GM12878 (cell line): ENCODE results near the gene CCDC136.

ENCODE experiments used
- ATF3 ChIP-seq: IDR thresholded peaks from 2 replicates; pipeline ENCODE4 v1.6.1; 2011; ENCODE audit warnings: low read depth, mild to moderate bottlenecking, low read length, moderate library complexity, borderline replicate concordance; ENCODE audit errors: extremely low read depth
- CTCF ChIP-seq, 3 experiments: IDR thresholded peaks in 2 of 3; conservative IDR thresholded peaks in 1 of 3; 2 replicates each; pipeline ENCODE4 v1.5.1; 2011; ENCODE audit warnings: low read depth in 3 of 3, low read length in 3 of 3, mild to moderate bottlenecking in 3 of 3, control low read depth in 2 of 3, moderate library complexity in 2 of 3, inconsistent platforms in 1 of 3, mixed read lengths in 1 of 3; ENCODE audit not compliant: control insufficient read depth in 2 of 3, insufficient read depth in 1 of 3; ENCODE audit errors: extremely low read depth in 1 of 3
- JUND ChIP-seq: IDR thresholded peaks from 2 replicates; pipeline ENCODE4 v1.6.1; 2012; ENCODE audit warnings: low read depth, mild to moderate bottlenecking, low read length, improper control_type of control experiment, moderate library complexity
- KLF5 ChIP-seq: fragments of 450-650 bp; IDR thresholded peaks from 2 replicates; pipeline ENCODE4 v1.6.1; 2014; ENCODE audit warnings: mild to moderate bottlenecking; ENCODE audit not compliant: partially characterized antibody
- RAD21 ChIP-seq: IDR thresholded peaks from 2 replicates; pipeline ENCODE4 v1.6.1; 2011; ENCODE audit warnings: mild to moderate bottlenecking, low read depth, low read length, moderate library complexity; ENCODE audit not compliant: insufficient read depth
- TAF1 ChIP-seq: IDR thresholded peaks from 2 replicates; pipeline ENCODE4 v1.6.1; 2011; ENCODE audit warnings: mild to moderate bottlenecking, low read depth, low read length, borderline replicate concordance
- TF ChIP-seq, protein P1 (sequence below): IDR thresholded peaks from 2 replicates; pipeline ENCODE4 v1.6.1; 2011; ENCODE audit warnings: borderline replicate concordance, low read depth, mild to moderate bottlenecking, moderate library complexity, low read length; ENCODE audit not compliant: insufficient read depth, poor library complexity, severe bottlenecking
- TF ChIP-seq, protein P2 (sequence below): fragments of 450-650 bp; IDR thresholded peaks from 2 replicates; pipeline ENCODE4 v1.6.1; 2016; ENCODE audit warnings: mild to moderate bottlenecking, moderate library complexity, borderline replicate concordance

GRCh38 chr7:128755819-128756476 lies 35.8 kb upstream of the CCDC136 start:
- no peak for TF ChIP-seq ATF3
- TF ChIP-seq JUND, result no peak
- TF ChIP-seq RAD21, result no peak
- TF ChIP-seq KLF5, result no peak
- TF ChIP-seq, protein P1, sequence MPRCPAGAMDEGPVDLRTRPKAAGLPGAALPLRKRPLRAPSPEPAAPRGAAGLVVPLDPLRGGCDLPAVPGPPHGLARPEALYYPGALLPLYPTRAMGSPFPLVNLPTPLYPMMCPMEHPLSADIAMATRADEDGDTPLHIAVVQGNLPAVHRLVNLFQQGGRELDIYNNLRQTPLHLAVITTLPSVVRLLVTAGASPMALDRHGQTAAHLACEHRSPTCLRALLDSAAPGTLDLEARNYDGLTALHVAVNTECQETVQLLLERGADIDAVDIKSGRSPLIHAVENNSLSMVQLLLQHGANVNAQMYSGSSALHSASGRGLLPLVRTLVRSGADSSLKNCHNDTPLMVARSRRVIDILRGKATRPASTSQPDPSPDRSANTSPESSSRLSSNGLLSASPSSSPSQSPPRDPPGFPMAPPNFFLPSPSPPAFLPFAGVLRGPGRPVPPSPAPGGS, result no peak
- TF ChIP-seq, protein P2, sequence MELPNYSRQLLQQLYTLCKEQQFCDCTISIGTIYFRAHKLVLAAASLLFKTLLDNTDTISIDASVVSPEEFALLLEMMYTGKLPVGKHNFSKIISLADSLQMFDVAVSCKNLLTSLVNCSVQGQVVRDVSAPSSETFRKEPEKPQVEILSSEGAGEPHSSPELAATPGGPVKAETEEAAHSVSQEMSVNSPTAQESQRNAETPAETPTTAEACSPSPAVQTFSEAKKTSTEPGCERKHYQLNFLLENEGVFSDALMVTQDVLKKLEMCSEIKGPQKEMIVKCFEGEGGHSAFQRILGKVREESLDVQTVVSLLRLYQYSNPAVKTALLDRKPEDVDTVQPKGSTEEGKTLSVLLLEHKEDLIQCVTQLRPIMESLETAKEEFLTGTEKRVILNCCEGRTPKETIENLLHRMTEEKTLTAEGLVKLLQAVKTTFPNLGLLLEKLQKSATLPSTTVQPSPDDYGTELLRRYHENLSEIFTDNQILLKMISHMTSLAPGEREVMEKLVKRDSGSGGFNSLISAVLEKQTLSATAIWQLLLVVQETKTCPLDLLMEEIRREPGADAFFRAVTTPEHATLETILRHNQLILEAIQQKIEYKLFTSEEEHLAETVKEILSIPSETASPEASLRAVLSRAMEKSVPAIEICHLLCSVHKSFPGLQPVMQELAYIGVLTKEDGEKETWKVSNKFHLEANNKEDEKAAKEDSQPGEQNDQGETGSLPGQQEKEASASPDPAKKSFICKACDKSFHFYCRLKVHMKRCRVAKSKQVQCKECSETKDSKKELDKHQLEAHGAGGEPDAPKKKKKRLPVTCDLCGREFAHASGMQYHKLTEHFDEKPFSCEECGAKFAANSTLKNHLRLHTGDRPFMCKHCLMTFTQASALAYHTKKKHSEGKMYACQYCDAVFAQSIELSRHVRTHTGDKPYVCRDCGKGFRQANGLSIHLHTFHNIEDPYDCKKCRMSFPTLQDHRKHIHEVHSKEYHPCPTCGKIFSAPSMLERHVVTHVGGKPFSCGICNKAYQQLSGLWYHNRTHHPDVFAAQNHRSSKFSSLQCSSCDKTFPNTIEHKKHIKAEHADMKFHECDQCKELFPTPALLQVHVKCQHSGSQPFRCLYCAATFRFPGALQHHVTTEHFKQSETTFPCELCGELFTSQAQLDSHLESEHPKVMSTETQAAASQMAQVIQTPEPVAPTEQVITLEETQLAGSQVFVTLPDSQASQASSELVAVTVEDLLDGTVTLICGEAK, result no peak
- no peak for TF ChIP-seq TAF1
- TF ChIP-seq CTCF (IDR thresholded peaks at IDR 0.05 in 2 of 3, conservative IDR thresholded peaks at IDR 0.05 in 1 of 3; ENCODE audit: control insufficient read depth in 2 of 3, extremely low read depth in 1 of 3, insufficient read depth in 1 of 3, low read depth in 3 of 3, low read length in 3 of 3), result no peak
